Renal pelvis (tissue), 4 donors: ENCODE results near the gene HMG20A. TPM values are rescaled to one million over a fixed set of nuclear protein-coding genes. Genes with fewer than 3 reads are reported as not detected.

Experiments
- DNase-seq: peaks from one replicate; pipeline ENCODE4 v3.0.0-alpha.2; 2013
- polyA plus RNA-seq, 3 donors: library from polyadenylated mRNA; unstranded; fragments of 120-200 nt; gene quantifications; one replicate each; pipeline ENCODE4 v1.2.1, GENCODE V29; 2013; ENCODE audit not compliant: insufficient read length in 3 of 3

The HMG20A gene
- polyA plus RNA-seq, 3 donors = 55.2 to 75.7 (median 63.6) TPM

DNA sequence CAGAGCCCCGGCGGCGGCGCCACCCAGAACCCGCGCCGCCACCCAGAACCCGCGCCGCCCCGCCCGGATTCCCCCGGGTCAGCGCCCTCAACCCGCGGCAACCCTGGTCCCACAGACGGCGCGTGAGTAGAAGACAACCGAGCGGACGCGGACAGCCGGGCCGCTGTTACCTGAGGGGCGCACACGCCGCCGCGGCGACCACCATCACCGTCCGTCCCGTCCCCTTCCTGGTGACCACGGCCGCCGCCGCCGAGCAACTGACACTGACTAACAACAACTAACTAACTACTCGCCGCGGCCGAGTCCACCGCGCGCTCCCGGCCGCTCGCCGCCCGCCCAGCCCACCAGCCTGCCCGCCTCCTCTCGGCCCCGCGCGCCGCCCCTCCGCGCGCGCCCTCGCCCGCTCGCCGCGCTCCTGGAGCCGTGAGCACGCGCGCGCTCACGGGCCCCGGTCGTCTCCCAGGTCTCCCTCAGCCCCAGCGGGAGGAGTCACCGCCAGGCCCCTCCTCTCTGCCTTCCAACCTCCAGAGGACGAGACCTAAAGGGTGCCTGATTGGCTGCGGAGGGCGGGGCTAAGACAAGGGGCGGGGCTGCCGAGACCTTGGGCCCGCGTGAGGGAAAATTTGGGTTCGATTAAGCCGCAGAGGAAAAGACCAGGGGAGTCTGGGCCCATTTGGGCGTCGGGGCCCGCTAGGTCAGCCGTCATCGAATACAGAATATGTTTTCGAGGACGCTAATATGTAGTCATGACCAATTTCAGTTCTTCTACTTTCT, 665 bp upstream of the HMG20A start, which contains the start of gene PEAK1:
TSS of gene PEAK1 (minus strand) at position 269 of the 774 bp plus-strand sequence. CDS start 238,178 bp downstream, outside the sequence.
- peak; percentile 99 for DNase-seq

DNA sequence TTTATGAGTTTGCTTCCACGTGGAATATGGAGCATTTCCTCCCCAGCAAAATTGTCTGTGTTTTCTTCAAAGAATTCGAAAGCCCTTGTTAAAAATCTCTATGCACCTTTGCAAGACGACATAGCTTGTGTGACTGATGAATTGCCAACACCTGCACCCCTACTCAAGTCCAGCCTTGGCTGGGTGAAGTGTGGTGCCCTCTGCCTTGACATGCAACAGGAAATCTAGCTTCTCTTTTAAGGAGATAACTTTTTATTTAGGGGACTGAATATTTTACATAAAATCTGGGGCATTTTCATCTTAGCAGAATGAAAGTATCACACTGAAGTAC, 647 bp downstream of the HMG20A start:
- no peak for DNase-seq

DNA sequence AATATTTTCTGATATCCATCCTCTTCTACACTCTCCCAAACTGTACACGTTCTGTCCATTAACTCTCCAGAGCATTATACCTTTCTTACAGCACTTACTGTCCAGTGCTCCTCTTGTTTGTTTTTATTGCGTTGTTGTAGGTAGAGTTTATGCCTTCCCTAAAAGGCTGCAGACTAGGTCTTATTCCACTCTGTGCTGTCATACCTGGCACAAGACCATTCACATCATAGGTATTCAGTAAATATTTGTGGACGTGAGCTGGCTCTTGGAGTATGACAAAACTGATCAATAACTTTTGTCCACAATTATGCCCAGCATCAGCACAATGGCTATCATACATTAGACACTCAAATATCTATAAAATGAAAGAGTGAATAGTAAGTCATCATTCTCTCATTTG, 4.4 kb downstream of the HMG20A start:
- no peak for DNase-seq

DNA sequence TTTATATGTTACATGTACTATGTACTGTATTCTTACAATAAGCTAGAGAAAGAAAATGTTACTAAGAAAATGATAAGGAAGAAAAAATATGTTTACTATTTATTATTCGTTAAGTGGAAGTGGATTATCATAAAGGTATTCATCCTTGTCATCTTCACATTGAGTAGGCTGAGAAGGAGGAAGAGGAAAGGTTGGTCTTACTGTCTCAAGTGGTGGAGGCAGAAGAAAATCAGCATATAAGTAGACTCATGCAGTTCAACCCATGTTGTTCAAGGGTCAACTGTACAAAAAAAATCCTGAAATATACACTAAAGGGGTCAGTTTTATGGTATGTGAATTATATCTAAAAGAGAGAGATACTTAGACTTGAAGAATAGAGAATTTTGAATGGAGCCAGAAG, 5.7 kb downstream of the HMG20A start:
- no peak for DNase-seq

DNA sequence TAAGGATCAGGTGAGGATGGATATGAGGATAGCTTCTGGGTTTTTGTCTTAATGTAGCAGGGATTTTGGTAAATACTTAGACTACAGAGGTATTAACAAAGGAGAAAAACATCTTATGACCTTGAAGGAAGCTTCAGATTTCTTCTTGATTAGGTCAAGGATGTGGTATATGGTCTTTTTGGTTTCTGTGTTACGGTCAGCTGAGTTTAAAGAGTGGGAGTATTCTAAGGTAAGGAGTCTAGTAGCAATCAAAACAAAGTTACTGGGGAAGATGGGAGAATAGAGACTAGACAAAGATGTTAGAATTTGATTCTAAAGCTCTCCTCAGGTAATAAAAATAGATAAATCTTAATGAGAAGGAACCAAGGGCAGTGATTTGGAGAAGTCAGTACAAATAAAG, 6.2 kb downstream of the HMG20A start:
- peak; percentile 30 for DNase-seq

DNA sequence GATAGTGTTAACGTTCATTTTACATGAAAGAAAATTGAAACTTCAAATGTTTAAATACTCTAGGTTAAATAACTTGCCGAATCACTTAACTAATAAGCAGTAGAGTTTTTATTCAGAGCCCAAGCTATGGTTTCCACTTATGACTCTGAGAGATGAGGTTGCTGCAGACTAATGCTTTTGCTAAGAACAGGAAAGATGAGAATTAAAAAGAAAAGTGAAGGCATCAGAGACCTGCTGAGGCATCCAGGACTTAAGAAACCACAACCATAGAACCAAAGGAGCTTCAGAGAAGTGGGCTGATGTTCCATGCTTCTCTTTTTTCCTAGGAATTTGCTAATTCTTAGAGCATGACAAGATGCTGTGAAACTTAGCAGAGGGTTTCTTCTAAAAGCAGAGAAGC, 9.5 kb downstream of the HMG20A start:
- no peak for DNase-seq

DNA sequence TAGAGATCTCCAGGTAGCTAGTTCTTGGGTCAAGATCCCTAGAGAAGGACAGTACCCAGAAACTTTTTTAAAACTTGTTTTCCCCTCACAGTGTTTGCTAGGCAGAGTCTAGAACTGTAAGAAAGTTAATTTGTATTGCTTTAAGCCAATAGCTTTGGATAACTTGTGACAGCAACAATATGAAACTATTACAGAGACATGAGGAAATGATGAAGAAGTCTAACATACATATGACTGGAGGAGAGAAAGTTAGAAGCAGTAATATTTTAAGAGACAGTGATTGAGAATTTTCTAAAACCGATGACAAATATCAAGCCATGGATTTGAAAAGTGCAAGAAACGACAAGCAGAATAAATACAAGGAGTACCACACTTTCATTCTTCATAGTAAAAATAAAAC, 10.0 kb downstream of the HMG20A start:
- DNase-seq = no peak

DNA sequence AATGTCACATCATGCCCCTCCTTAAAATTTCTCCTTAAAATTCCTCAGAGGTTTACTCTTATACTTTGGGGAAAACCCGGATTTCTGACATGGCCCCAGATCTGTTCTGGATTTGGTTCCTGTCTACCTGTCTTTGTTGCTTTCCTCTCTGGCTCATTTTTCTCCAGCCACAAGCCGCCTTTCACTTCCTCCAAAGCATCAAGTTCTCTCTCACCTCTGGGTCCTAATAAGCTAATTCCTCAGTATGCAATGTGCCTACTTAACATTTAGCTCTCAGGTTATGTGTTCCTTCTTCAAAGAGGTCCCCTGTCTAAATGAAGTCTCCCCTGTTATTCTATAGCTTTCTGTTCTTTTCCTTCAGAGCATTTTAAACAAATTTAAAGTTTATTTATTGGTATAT, 16.1 kb downstream of the HMG20A start:
- no peak for DNase-seq

DNA sequence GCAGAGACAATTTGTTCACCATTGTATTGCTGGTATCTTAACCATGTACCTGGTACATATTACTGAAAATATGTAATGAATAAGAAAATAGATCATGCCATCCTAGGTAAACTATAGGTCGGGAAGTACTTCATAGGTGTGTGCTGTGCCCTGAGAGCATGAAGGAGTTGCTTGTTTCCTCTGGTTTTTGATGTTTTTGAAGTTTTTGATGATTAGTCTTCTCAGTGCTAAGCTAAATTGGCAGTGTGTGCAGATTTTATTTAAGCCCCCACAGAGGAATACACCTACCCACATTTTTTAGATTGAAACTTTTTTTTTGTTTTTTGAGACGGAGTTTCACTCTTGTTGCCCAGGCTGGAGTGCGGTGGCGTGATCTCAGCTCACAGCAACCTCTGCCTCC, 16.6 kb downstream of the HMG20A start:
- no peak for DNase-seq

DNA sequence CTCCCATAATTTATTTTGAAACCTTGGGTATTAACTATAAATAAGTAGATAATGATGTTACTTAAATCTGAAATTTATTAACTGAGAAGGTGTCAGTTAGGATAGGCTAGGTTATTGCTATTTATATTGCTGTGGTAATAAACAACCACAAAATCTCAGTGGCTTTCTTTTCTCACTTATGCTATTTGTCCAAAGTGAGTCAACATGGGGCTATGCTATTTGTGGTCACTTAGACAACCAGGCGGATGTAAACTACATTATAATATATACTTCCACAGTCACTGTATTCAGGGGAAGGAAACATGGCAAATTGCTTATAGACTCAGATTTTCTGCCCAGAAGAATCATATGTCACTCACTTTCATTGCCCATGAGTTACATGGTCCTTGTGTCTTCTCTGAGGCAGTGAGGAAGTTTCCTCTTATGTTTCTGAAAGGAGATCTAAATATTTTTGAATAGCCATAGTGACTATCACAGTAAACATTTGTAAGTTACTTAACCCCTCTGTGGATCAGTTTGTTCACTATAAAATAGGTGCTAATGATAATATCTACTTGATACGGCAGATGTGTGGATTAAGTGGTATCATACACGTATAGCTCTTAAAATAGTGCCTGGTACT, 19.8 kb downstream of the HMG20A start:
- no peak for DNase-seq

DNA sequence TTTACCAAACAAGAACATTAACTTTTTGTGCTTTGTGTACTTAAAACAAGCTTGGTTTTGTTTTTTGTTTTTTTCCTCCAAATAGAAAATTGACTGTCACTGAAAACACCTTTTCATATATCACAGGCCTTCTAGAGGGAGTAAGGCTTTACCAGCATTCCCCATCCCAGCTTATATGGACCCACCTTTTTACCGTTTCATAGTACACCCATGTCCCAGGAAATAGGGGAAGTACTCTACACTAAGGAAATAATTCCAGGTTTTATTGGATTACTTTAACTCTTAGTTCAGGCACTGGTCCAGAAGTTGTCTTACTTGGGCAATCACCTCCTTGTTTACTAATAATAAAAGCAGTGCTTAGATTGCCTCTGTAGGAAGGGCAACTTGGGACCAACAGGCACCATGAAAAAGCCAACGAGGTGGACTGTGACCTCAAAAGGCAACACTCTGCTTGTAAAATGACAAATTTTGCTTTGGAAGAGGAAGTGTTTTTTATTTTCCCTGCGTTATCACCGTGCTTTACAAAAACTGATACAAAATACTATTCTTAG, 26.2 kb downstream of the HMG20A start:
- DNase-seq = no peak

DNA sequence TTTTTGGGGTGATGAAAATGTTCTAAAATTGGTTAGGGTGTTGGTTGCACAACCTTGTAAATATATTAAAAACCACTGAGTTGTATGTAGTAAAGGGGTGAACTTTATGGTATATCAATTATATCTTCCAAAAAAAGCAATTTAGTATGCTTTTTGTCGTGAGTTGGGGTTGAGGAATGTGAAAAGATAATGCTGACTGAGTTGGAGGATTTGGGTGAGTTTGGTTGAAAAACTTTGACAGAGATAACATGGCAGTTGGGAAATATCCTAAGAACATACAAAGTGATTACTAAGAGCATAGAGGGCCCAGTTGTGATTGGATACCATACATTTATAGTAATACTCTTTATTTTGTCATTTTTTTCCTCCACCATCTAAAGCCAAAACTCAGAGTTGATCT, 33.6 kb downstream of the HMG20A start:
- DNase-seq = no peak

DNA sequence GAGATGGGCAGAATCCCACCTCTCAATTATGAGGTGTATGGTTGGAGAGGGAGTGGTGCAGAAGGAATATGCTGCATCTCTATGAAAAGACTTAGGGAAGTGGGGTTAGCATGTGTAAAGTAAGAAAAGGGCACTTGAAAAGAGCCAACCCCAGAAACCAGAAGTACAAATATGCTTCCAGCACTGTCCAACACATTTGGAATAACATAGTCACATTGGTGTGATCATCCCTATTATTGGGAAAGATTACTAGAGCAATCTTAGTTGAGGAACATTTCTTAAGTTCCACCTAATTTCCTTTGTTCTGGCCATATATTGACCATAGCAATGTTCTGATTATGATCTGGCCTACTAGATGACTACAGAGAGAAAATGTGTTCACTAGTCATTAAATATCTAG, 34.3 kb downstream of the HMG20A start:
- no peak for DNase-seq

DNA sequence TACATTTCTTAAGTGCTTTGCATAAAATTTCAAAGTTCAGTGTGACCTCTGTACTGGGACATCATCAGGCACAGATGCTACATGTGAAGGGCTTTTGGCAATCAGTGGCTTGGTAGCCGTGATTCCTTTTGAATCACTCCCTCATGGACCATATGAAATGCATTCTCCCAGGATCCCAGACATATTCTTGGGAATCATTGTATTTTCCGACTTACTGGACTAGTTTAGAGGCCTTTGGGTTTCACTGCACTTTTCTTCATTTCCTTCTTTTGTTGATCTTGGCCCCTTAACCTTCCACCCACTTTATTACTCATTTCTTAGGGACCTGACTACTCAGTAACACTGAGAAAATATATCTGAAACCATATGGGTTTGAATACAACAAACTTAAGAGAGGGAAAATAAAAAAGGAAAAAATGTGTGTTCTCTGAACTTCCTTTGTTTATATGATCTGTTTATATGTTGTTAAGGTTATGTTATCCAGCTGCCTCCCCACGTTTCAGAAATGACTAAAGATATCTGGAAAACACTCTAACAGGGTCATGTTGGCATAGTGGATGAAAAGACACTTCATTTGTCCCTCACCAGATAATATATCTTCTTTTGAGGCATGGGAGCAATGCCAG, 35.1 kb downstream of the HMG20A start:
- peak; percentile 69 for DNase-seq

DNA sequence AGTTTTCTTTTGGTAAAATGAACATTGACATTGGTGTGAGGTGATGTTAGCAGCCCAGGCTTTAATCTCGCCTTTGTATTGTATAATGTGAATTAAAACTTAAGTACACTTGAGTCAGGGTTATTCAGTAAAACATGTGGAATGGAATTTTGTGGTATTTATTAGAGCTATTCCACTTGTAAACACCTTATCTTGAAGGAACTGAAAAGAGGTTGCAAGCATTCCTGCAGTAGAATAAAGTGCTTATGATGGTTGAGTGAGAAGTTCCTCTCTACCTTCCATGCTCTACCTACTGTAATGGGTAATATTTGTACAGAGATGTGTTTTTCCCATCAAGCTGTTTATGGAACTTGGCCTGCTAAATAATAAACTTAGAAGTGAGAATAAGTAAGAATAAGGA, 36.1 kb downstream of the HMG20A start:
- DNase-seq = no peak

DNA sequence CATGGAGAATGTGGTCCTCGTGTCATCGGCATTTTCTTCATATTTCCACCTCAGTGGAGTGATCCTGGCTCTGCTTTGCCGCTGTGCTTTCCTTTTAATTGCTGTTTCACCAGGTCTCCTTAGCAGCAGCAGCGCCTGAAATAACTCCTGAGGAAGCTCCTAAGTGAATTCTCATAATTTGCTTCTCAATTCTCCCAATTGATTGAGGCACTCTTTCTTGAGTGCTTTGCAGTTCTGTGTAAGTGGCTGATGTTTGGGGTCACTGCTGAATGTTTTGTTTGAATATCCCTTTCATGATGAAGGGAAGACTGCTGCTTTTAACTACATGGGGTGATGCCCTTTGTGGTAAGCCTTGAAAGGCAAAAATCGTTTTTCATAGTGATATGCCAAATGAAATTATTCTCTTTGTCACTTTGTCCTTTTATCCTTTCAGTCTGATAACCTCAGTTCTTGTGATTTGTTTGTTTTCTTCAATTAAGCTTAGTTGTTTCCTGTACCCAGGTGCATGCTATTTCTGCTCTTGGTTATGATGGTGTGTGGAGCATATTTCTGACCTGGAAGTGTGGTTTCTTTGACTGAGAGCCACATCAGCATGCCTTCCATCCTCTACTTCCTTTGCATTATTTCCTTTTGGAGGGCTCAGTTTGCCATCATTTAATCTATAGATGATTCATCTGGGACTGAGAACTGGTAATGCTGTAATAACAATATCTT, 36.7 kb downstream of the HMG20A start:
- DNase-seq = no peak

DNA sequence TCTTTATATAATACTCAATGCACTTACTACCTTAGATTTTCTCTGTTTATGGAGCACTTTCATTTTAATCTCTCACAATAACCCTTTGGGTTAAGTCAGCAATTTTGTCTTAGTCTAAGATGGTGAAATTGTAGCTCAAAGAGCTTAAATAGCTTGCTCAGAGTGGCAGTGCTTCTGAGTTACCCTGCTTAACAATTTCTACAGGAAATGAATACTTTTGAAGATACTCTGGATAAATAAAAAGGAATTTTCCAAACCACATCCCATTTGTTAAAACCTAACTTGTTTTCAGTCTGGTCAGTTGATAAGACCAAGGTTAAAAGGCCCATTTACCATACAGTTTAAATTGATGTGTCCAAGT, 37.2 kb downstream of the HMG20A start:
- no peak for DNase-seq

DNA sequence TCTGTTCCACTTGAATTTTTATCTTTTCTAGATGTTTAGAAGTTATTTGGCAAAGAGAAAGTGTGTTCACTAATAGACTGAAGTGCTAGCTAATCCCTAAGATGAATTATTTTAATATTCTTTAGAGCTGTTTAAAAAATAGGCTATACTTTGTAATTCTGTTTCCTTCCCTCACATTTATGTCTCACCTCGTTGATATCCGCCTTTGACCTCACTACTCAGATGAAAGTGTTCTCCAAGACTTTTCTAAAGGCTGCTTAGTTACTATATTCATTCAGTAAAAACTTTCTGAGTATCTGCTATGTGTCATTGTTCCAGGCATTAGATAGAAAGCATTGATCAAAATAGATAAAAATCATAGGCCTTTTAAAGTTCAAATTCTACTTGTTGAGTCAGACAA, 38.3 kb downstream of the HMG20A start:
- DNase-seq = no peak

DNA sequence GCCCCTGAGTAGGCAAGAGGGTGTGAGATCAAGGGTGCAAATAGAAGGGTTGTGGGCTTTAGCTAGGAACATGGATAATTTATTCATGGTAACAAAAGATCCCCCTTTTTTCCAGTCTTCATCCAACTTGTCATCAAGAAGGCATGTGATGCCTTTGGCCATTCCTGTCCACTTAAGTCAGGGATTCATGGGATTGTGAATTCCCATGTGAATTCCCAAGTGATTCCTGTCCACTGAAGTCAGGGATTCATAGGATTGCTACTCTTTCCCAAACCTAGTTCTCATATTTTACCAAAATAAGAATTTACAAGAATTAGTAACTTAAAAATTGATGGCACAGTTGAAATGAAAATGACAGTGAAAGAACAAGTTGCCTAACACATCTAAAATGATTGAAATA, 40.8 kb downstream of the HMG20A start:
- no peak for DNase-seq

DNA sequence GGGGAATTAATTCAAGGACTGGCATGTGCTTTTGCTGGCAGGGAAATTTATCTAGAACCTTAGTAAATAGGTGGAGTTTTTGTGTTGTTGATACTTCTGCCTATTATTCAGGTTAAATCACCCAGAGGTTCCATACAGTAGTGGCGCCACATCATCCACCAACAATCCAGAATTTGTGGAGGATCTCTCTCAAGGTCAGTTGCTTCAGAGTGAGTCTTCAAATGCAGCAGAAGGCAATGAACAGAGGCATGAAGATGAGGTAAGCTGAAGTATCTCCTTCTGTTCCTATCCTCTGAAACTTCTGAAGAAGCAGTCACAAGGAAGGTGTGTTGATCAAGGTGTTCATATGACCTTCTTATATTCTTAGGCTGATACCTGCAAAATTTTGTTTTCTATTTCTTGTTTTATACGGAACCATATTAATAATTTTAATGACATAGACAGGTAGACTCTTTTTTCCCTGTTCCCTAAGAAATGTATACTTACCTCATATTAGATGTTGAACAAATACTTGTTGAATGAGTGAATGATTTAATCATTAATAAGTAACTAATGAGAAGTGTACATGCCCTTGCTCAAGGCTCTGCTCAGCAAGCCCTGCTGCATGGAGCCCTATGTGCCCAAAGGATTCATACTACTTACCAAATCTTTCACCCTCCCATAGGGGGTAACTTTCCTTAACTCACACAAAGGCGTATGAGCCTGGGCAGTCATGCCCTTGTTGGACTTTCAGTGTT, 43.6 kb downstream of the HMG20A start:
- DNase-seq = no peak

DNA sequence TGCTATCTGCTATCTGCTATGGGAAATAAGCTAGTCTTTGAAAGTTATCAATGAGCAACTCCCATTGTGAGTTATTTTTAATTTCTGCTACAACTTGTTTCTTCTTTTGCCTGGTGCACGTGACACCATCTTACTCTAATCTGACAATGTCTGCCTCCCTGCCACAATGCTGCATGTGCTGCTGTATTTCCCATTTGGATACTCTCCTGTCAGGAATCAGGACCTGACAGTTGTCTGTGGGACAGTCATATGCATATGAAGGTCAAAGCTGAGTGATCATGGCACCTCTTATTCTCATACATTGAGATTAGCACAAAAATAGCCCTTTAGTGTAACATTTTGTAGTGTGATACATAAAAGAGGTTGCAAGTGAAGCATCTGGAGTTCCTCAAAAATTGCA, 45.8 kb downstream of the HMG20A start:
- no peak for DNase-seq

DNA sequence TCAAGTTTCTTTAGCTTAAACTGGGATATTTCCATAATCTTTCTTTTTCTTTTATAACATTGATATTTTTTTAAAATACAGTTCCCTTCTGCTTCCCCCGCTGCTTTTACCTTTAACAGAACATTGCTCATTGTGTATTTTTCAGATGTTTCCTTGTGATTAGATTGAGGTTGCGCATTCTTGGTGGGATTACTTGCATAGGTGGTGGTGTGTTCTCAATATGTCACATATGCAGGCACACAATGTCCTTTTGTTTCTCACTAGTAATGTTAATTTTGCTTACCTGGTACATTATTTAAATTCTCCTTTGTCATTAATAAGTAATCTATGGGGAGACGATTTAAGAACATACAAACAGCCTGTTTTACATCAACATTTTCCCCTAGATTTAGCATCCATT, 48.2 kb downstream of the HMG20A start:
- DNase-seq = no peak
